Measurements from ENCODE around the gene VANGL2. TPM values are rescaled to one million over a fixed set of nuclear protein-coding genes. Genes with fewer than 3 reads are reported as not detected.

The VANGL2 gene
- total and polyA plus RNA-seq, 2 of the 8 experiments (the other 6 are each of a cell fraction or from before 2014, with no cell fraction given): 62.5 to 118 TPM

GRCh38 chr1:160415696-160416290, 15.4 kb downstream of the VANGL2 start:
- ChIA-PET POLR2A (ENCODE audit: partially characterized antibody) (interaction anchor here (0.6 to 1.5 kb wide), 4 partner anchors 11 to 41 kb away, joined by 3 to 4 read pairs (median 3); no protein-coding TSS in a partner anchor), CTCF (ENCODE audit: partially characterized antibody) (interaction anchor here (0.7 to 5.8 kb wide), 22 partner anchors 8 to 362 kb away, joined by 3 to 67 read pairs (median 4); no protein-coding TSS in a partner anchor)
- H2BK15ac ChIP-seq (ENCODE audit: low read length): no peak overlapping the region
- H3K9ac ChIP-seq (replicated peaks in 1 of 4; ENCODE audit: extremely low read depth in 1 of 4, low read depth in 3 of 4, low read length in 3 of 4): no peak overlapping the region
- no peaks in the 10 kb centered on the region for H3K27me3 ChIP-seq (replicated peaks in 1 of 4; ENCODE audit: control insufficient read depth in 3 of 4, extremely low read depth in 1 of 4, insufficient read depth in 3 of 4, low read length in 3 of 4)
- no peak overlapping the region for H2BK5ac ChIP-seq (ENCODE audit: low read depth, low read length)
- H2BK12ac ChIP-seq (ENCODE audit: low read depth, low read length): no peak overlapping the region
- no peak overlapping the region for H3K27ac ChIP-seq (ENCODE audit: low read depth, low read length)
- no peak overlapping the region for H4K91ac ChIP-seq (replicated peaks; ENCODE audit: insufficient read length, low read length)
- H3K4ac ChIP-seq (replicated peaks; ENCODE audit: insufficient read length, low read depth, low read length): no peak overlapping the region
- H3K14ac ChIP-seq (ENCODE audit: insufficient read length): no peak overlapping the region
- H3K36me3 ChIP-seq (ENCODE audit: control insufficient read depth in 2 of 4, insufficient read depth in 4 of 4, low read length in 3 of 4): peaks cover 8 to 44% (median 30%) of the 10 kb centered on the region in 4 experiments
- peaks cover 5 to 7% (median 6%) of the 10 kb centered on the region in 4 experiments for H3K4me1 ChIP-seq (replicated peaks in 1 of 4; ENCODE audit: control insufficient read depth in 3 of 4, insufficient read depth in 4 of 4, low read length in 3 of 4)
- H2BK120ac ChIP-seq (replicated peaks; ENCODE audit: low read depth, low read length): no peak overlapping the region
- H2AK5ac ChIP-seq (ENCODE audit: low read depth, low read length): no peak overlapping the region
- no peak overlapping the region; the same call in 1 of the 2 replicates for H4K8ac ChIP-seq (ENCODE audit: extremely low read depth, insufficient read depth, low read length)
- FAIRE-seq (no peak), DNase-seq (ENCODE audit: low read depth in 1 of 2, low spot score in 2 of 2) (no peak)
- H3K18ac ChIP-seq (ENCODE audit: extremely low read depth, low read length): no peak overlapping the region
- no peaks in the 10 kb centered on the region for H3K23me2 ChIP-seq (ENCODE audit: low read depth, low read length)
- no peak overlapping the region for H2BK20ac ChIP-seq (ENCODE audit: low read length)
- no peak overlapping the region for H4K5ac ChIP-seq (ENCODE audit: insufficient read length, low read depth, low read length)
- no peak overlapping the region for H3K23ac ChIP-seq (ENCODE audit: insufficient read length)
- H3K56ac ChIP-seq (replicated peaks; ENCODE audit: insufficient read length, low read depth, low read length): no peak overlapping the region
- H3K79me2 ChIP-seq (ENCODE audit: control insufficient read depth in 1 of 2, insufficient read depth in 2 of 2, low read length in 2 of 2): peaks cover 4 to 43% of the 10 kb centered on the region in 2 experiments
- peaks cover 2 to 22% of the 10 kb centered on the region in 2 experiments for H4K20me1 ChIP-seq (replicated peaks in 1 of 2; ENCODE audit: control insufficient read depth in 1 of 2, insufficient read depth in 2 of 2, low read length in 2 of 2)
- H3K79me1 ChIP-seq (ENCODE audit: low read depth, low read length): peaks cover 22% of the 10 kb centered on the region
- no peak overlapping the region for H3K4me2 ChIP-seq (ENCODE audit: insufficient read depth in 1 of 2, low read depth in 2 of 2, low read length in 2 of 2)
- no peak overlapping the region for H3K4me3 ChIP-seq (ENCODE audit: extremely low read depth in 1 of 4, insufficient read depth in 2 of 4, low read depth in 3 of 4, low read length in 4 of 4)
- H2AFZ ChIP-seq (ENCODE audit: low read length): no peak overlapping the region
- WGBS, 2 experiments (ENCODE audit: extremely low coverage in 1 of 2, insufficient coverage in 1 of 2, insufficient read length in 1 of 2, insufficient replicate concordance in 2 of 2, low coverage in 1 of 2, low lambda C conversion rate in 2 of 2, missing lambda C conversion rate in 1 of 2): 93% methylated on average over 29 of the region's 29 CpGs; no CpG with 5 or more reads in 1 of the 2 experiments
- H3K9me3 ChIP-seq (ENCODE audit: insufficient read depth in 2 of 2, low read depth in 1 of 2, low read length in 1 of 2): no peaks in the 10 kb centered on the region
- TF ChIP-seq, protein P1, sequence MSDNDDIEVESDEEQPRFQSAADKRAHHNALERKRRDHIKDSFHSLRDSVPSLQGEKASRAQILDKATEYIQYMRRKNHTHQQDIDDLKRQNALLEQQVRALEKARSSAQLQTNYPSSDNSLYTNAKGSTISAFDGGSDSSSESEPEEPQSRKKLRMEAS (IDR thresholded peaks at IDR 0.05): no peak
- TF ChIP-seq TAF1 (IDR thresholded peaks at IDR 0.05; ENCODE audit: low read depth, low read length) (no peak), TBP (IDR thresholded peaks at IDR 0.05; ENCODE audit: low read depth, low read length) (no peak), RNF2 (IDR thresholded peaks at IDR 0.05; ENCODE audit: borderline replicate concordance, low read depth, low read length, missing control alignments, poor library complexity, severe bottlenecking) (no peak), PHF8 (conservative IDR thresholded peaks at IDR 0.05; ENCODE audit: low read depth, low read length) (no peak), BCL11A (IDR thresholded peaks at IDR 0.05; ENCODE audit: low read depth in 2 of 2, low read length in 2 of 2) (no peak), HDAC2 (IDR thresholded peaks at IDR 0.05; ENCODE audit: borderline replicate concordance in 1 of 2, low read depth in 2 of 2, low read length in 2 of 2) (no peak), EP300 (IDR thresholded peaks at IDR 0.05; ENCODE audit: borderline replicate concordance in 1 of 2, low read depth in 2 of 2, low read length in 2 of 2) (no peak), HDAC6 (IDR thresholded peaks at IDR 0.05; ENCODE audit: low read depth, low read length) (no peak)
- TF ChIP-seq, protein P2, sequence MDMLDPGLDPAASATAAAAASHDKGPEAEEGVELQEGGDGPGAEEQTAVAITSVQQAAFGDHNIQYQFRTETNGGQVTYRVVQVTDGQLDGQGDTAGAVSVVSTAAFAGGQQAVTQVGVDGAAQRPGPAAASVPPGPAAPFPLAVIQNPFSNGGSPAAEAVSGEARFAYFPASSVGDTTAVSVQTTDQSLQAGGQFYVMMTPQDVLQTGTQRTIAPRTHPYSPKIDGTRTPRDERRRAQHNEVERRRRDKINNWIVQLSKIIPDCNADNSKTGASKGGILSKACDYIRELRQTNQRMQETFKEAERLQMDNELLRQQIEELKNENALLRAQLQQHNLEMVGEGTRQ (IDR thresholded peaks at IDR 0.05; ENCODE audit: low read length): no peak
